DOHH2 (cell line): ENCODE data around the gene DOCK1.

ENCODE experiments used
- H3F3A ChIP-seq: fragments of 200-600 bp; sonication (generic), shearing (Covaris generic); 2 replicates; pipeline ENCODE4 v1.6.0; 2016; ENCODE audit warnings: antibody characterized with exemption, mild to moderate bottlenecking; ENCODE audit not compliant: control insufficient read depth, insufficient read depth
- H3K27ac ChIP-seq: fragments of 200-600 bp; sonication (generic); 2 replicates; pipeline ENCODE4 v1.5.1; 2014; ENCODE audit warnings: low read depth, mild to moderate bottlenecking, low read length, moderate library complexity
- H3K27me3 ChIP-seq: fragments of 200-600 bp; sonication (generic); 2 replicates; pipeline ENCODE4 v1.6.1; 2014; ENCODE audit warnings: mild to moderate bottlenecking, low read length, mixed read lengths; ENCODE audit not compliant: control insufficient read depth
- H3K36me3 ChIP-seq: fragments of 200-600 bp; sonication (generic); 2 replicates; pipeline ENCODE4 v1.6.1; 2014; ENCODE audit warnings: mild to moderate bottlenecking, low read length, moderate library complexity, mixed read lengths; ENCODE audit not compliant: control insufficient read depth
- H3K4me1 ChIP-seq: fragments of 200-600 bp; sonication (generic); 2 replicates; pipeline ENCODE4 v1.6.1; 2014; ENCODE audit warnings: mild to moderate bottlenecking, low read length, mixed read lengths; ENCODE audit not compliant: control insufficient read depth
- H3K4me2 ChIP-seq: fragments of 200-600 bp; sonication (generic); 2 replicates; pipeline ENCODE4 v1.6.0; 2014; ENCODE audit warnings: mild to moderate bottlenecking, low read length, moderate library complexity
- H3K4me3 ChIP-seq: fragments of 200-600 bp; sonication (generic); 2 replicates; pipeline ENCODE4 v1.5.1; 2014; ENCODE audit warnings: mild to moderate bottlenecking, low read length, mixed read lengths
- H3K79me2 ChIP-seq: fragments of 200-600 bp; sonication (generic); 2 replicates; pipeline ENCODE4 v1.6.1; 2014; ENCODE audit warnings: mild to moderate bottlenecking, low read length, mixed read lengths; ENCODE audit not compliant: control insufficient read depth
- H3K9me2 ChIP-seq: fragments of 200-600 bp; sonication (generic); replicated peaks from 2 replicates; pipeline ENCODE4 v1.6.1; 2014; ENCODE audit warnings: mild to moderate bottlenecking, low read length, mixed read lengths; ENCODE audit not compliant: control insufficient read depth
- H3K9me3 ChIP-seq: fragments of 200-600 bp; sonication (generic); 2 replicates; pipeline ENCODE4 v1.6.1; 2014; ENCODE audit warnings: antibody characterized with exemption, low read length, mixed read lengths; ENCODE audit not compliant: control insufficient read depth, insufficient read depth
- H4K20me1 ChIP-seq: fragments of 200-600 bp; sonication (generic); 2 replicates; pipeline ENCODE4 v1.6.0; 2014; ENCODE audit warnings: low read depth, mild to moderate bottlenecking, antibody characterized with exemption, low read length, moderate library complexity; ENCODE audit not compliant: control insufficient read depth, insufficient read depth
- CTCF ChIP-seq: fragments of 200-600 bp; sonication (generic); IDR thresholded peaks from one replicate; pipeline ENCODE4 v1.5.1; 2014; ENCODE audit warnings: antibody characterized with exemption, mild to moderate bottlenecking, low read depth, low read length; ENCODE audit not compliant: poor library complexity, severe bottlenecking
- EZH2phosphoT487 ChIP-seq: fragments of 200-600 bp; sonication (generic); IDR thresholded peaks from 2 replicates; pipeline ENCODE4 v1.6.1; 2017; ENCODE audit warnings: borderline replicate concordance, mild to moderate bottlenecking, antibody characterized with exemption, low read length, moderate library complexity, mixed read lengths

Gene DOCK1

GRCh38 chr10:126903656-126904360 lies 1.4 kb upstream of the DOCK1 start:
- Histone ChIP-seq H3K27me3 (no peaks in the 10 kb centered on the region), H3K9me3 (peaks cover 8% of the 10 kb centered on the region; the same call in 1 of the 2 replicates), H3K27ac (no peak overlapping the region), H3K9me2 (no peaks in the 10 kb centered on the region), H3F3A (no peaks in the 10 kb centered on the region), H4K20me1 (no peaks in the 10 kb centered on the region), H3K4me2 (no peak overlapping the region), H3K4me3 (no peak overlapping the region), H3K79me2 (no peaks in the 10 kb centered on the region), H3K4me1 (no peaks in the 10 kb centered on the region), H3K36me3 (no peaks in the 10 kb centered on the region)
- TF ChIP-seq EZH2phosphoT487 (no peak), CTCF (no peak)

DNA sequence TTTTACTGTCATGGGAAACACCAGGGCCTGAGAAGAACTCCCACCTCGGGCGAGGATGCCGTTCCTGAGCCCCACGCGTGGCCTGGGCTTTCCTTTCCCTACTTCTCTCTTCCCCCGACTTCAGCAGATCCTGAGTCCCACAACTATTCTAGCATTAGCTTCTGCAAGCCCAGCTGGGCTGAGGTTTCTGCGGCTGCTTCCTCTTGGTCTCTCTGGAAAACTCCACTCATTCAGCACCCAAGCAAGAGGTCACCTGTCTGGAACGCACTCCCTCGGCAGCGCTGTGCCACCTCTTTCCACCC lies 761 bp upstream of the DOCK1 start:
- Histone ChIP-seq H3K4me2 (no peak overlapping the region), H4K20me1 (no peaks in the 10 kb centered on the region), H3K79me2 (no peaks in the 10 kb centered on the region), H3K27me3 (no peaks in the 10 kb centered on the region), H3K27ac (no peak overlapping the region), H3K9me2 (no peaks in the 10 kb centered on the region), H3K4me3 (no peak overlapping the region), H3K4me1 (no peaks in the 10 kb centered on the region), H3K9me3 (peaks cover 8% of the 10 kb centered on the region; the same call in 1 of the 2 replicates), H3K36me3 (no peaks in the 10 kb centered on the region), H3F3A (no peaks in the 10 kb centered on the region)
- TF ChIP-seq CTCF (no peak), EZH2phosphoT487 (no peak)

DNA sequence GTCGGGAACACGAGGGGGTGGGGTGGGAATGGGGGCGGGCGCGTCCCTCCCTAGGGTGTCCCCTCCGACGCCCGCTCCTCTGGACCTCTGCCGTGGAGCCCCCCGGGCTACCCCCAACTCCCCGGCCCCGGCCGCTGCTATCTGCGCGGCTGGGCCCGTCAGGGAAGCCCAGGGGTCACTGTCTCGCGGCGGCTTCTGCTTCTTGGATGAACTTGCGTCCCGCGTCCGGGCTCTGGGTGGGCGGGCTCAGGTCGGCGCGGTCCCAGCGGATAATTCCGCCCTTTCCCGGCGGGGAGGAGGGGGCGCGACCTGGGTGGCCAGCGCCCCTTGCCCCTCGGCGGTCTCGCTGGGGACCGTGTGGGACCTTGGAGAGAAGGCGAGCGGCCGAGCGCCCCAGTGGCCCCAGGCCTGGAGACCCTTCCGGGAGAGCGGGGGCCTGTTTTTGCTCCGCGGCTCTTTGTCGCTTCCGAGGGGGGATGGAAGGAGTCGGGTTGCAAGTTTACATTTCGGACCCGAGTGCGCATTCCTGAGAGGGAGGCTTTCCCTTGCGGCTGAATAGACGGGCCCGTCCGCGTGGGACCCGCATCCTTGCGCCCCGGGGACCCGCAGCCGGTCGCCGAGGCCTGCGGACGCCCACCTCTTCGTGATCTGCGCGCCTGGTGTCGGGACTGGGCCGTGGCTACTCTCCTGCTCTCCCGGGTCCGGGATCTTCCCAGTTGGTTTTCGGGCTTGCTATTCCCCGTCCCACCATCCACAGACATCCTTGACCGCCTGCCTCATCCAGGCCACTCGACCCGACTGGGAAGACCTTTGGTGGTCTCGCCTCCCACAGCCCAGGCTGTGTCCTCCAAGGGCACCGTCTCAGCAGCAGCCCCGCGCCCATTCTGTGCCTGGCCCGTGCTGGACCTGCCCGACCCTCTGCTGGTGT lies 812 bp downstream of the DOCK1 start:
- Histone ChIP-seq H3K79me2 (no peaks in the 10 kb centered on the region), H3K4me2 (no peak overlapping the region), H3K4me3 (no peak overlapping the region), H3K9me2 (no peaks in the 10 kb centered on the region), H3K4me1 (no peaks in the 10 kb centered on the region), H3K27me3 (no peaks in the 10 kb centered on the region), H3K36me3 (no peaks in the 10 kb centered on the region), H3F3A (no peaks in the 10 kb centered on the region), H4K20me1 (no peaks in the 10 kb centered on the region), H3K27ac (no peak overlapping the region), H3K9me3 (peaks cover 9% of the 10 kb centered on the region; the same call in 1 of the 2 replicates)
- no peak for TF ChIP-seq CTCF
- no peak for TF ChIP-seq EZH2phosphoT487
